PFSK-1 (cell line): ENCODE results near the gene FAM3A.

ENCODE experiments used
- POLR2AphosphoS5 ChIP-seq: IDR thresholded peaks from 2 replicates; pipeline ENCODE4 v1.6.1; 2012; ENCODE audit warnings: low read depth, mild to moderate bottlenecking, control low read depth, low read length, moderate library complexity
- TAF1 ChIP-seq: IDR thresholded peaks from 2 replicates; pipeline ENCODE4 v1.6.1; 2012; ENCODE audit warnings: low read length, control low read depth, borderline replicate concordance; ENCODE audit not compliant: insufficient read depth

DNA sequence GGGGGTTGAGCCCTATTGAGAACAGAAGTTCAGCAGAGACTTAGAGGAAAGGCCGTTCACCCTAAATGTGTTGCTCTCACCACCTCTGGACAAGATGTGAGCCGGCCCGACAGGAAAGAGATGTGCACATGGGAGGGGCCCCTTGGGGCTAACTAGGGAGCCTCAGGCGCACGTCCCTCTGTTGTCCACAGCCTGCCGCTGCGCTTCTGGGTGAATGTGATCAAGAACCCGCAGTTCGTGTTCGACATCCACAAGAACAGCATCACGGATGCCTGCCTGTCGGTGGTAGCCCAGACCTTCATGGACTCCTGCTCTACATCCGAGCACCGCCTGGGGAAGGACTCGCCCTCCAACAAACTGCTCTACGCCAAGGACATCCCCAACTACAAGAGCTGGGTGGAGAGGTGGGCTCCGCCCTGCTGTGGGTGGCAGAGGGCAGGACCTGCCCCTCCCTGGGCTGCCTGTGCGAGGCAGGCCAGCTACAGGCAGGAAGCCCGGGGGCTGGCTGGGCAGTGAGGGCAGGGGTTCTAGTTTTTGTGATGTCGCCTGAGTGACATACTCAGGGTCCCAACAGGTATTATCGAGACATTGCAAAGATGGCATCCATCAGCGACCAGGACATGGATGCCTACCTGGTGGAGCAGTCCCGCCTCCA lies 45.0 kb downstream of the FAM3A start:
- TF ChIP-seq TAF1 (no peak), POLR2AphosphoS5 (no peak)
